SIG-M5 treated with dmso at 0.1 percent for 504 hours (cell line): ENCODE measurements around the gene PARL.
A peak's percentile ranks its signal among the peaks of the same experiment; 100 is the strongest.
"Not testable (repeated sequence)": the region's sequence is repeated elsewhere in the genome, so short reads cannot be mapped to it uniquely, and the experiment has no call there.

Experiments used
- DNase-seq: peaks from one replicate; lab custom pipeline; 2025; ENCODE audit not compliant: unreplicated experiment; lab: John Stamatoyannopoulos, UW

PARL gene

DNA sequence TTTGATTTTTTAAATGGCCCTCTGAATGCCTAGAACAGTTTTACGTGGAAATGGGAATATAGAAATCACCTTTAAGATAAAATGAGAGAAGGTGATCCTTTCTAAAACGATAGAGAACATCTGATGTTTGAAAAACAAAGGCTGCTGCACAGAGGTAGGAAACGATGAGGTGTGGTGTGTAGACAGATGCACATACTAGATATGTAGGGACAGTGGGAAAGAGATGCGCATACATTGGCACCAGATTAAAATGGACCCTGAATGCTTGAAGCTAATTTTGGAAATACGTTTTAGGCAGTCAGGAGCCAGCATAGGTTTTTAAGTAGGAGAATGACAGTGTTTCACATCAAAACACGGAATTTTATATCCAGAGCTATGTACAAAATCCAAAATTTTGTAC lies 88.3 kb downstream of the PARL start:
- no peak for DNase-seq

DNA sequence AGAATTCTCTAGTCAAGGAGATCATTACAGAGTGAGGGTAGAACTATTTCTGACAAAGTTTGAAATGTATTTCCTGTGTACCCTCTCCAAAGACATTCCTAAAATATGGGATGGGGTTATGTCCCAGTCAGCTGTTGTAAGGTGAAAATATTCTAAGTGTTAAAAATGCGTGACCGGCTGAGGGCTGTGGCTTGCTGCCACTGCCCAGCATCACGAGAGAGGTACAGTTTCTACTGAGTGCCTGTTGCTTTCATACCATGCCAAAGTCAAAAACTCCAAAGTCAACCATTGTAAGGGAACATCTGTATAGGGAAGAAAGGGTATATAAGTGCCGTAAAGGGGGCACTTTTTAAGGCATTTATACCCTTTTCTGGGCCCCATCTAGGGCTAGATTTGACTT lies 90.2 kb downstream of the PARL start:
- no peak for DNase-seq

DNA sequence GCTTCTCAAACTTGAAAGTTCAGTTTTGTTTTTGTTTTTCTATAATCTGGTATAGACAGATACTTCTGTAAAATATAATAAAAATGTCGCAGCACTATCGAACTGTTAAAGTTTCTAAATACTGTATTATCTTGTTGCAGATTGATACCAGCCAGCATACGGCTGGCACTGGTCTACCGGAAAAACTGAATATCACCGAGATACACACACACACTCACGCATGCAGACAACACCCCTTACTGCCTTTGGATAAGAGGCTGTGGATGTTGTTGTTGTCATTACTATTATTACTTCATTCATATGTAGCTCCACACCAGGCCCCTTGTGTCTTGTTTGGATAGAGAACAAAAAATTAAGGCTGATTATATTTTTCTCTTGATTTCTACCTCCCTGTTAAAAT lies 91.7 kb downstream of the PARL start:
- no peak for DNase-seq

DNA sequence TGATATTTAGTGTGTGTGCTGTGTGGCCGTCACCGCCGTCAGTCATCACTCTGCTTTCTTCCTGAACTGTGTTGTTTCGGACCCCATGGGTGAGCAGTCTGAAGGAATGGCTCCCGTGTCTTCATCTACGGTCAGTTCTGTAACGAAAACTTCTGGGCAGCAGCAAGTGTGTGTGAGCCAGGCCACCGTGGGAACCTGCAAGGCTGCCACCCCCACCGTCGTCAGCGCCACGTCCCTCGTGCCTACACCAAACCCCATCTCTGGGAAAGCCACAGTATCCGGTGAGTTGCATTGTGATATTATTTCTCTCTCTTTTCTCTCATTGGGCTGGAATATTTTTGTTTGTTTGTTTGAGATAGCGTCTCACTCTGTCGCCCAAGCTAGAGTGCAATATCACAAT lies 94.0 kb downstream of the PARL start:
- DNase-seq: no peak

DNA sequence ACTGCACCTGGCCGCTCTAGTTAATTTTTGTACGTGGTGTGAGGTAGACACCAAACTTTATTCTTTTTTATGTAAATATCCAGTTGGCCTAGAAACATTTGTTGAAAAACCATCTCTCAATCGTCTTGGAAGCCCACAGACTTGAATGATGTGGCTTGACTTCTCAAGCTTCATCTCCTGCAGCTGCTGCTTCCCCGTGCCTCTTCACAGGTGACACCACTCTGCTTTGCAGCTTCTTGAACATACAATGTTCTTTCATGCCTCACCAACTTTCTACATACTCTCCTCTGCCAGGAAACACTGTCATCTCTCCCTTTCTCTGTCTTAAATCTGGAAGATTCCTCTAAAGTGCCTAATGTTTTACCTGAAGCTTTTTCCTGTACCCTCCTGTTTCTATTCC lies 94.9 kb downstream of the PARL start:
- DNase-seq: no peak

DNA sequence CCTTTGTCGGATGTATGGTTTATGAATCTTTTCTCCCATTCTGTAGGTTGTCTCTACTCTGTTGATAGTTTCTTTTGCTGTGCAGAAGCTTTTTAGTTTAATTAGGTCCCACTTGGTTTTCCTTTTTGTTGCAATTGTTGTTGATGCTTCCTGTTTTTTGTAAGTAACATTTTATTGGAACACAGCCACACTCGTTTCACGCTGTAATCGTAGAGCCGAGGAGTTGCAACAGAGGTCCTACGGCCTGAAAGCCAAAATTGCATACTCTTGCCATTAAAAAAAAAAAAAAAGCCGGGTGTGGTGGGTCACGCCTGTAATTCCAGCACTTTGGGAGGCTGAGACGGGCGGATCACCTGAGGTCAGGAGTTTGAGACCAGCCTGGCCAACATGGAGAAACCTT lies 100.2 kb downstream of the PARL start:
- not testable (repeated sequence) for DNase-seq

DNA sequence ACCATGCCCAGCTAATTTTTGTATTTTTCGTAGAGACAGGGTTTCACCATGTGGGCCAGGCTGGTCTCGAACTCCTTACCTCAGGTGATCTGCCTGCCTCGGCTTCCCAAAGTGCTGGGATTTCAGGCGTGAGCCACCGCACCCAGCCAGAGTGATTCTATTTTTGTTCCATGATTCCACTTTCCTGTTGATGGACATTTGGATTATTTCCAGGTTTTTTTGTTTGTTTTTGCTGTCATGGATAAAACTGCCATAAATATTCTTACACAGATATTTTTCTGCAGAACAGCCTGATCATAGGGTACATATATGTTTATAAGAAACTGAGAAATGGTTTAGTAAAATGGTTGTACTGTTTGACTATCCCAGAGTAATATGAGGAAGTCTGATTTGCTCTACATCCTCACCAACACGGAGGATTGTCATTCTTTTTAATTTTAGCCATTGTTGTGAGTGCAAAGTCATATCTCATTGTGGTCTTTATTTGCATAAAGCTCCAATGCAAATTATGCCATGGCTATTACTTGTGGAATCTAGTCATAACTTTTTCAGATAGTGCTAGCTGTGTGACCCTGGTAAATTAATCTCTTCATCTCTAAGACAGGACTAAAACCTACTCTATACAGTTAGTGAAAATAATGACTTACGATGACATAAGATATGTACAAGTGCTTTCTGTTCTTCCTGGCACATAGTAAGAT lies 102.0 kb downstream of the PARL start:
- no peak for DNase-seq

DNA sequence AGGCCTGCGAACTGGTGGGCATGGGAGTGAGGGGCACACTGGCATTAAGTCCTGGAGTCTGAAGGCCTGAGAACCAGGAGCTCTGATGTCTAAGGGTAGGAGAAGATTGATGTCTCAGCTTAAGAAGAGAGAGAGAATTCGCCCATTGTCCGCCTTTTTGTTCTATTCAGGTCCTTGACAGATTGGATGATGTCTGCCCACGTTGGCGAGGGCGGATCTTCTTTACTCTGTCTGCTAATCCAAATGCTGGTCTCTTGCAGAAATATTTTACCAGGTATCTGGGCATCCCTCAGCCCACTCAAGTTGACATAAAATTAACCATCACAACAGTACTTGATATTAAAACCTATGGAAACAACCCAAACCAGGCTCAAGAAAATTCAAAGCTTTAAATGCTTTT lies 103.4 kb downstream of the PARL start:
- DNase-seq: no peak

DNA sequence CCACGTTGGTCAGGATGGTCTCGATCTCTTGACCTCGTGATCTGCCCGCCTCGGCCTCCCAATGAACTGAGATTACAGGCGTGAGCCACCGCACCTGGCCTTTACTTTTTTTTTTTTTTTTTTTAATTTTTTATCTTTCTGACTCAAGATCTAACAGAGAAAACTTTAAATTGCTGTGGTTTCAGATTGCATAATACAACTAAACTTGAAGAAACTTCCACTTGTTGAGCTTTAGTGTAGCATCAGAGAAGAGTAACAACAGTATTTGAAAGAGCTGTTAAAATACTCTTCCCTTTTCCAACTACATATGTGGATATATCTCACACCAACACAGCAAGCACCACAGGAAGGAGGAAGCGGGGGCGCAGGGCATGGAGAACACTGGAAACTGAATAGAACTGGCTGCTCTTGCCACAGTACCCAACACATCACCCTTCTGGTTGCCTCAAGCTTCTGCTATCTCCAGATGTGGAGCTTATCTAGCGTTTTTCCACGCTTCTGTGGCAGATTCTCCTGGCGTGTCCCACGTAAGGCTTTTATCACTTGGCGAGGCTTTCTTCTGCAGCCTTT lies 104.7 kb downstream of the PARL start:
- peak; percentile 79 for DNase-seq
